ENCODE results near the gene HCAR3.

DNA sequence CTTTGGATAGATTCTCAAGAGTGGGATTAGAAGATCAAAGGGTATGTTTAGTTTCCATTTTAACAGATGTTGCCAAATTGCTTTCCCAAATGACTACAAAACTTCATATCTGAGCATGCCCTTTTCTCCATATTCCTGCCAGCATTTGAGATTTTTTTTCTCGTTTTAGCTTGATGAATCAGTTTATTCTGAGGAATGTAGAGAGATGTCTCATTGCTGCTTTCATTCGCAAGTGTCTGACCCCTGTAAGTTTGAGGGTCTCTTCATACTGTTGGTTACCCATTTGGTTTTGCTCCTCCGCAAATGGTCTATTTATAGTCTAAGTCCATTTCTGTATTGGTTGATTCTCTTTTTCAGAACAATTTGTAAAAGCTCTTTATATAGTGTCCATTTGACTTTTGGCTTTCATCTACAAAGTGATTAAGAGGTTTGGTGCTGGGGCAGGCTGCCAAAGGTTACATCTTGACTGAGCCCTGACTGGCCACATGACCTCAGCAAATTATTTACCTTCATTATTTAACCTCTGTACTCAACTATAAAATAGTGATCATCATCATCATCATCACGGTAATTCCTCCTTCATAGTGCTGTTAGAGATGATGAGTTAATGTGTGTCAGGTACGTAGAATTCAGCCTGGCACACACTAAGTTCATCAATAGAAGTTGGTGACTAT, 47.1 kb downstream of the HCAR3 start:
- TF ChIP-seq, protein P1, sequence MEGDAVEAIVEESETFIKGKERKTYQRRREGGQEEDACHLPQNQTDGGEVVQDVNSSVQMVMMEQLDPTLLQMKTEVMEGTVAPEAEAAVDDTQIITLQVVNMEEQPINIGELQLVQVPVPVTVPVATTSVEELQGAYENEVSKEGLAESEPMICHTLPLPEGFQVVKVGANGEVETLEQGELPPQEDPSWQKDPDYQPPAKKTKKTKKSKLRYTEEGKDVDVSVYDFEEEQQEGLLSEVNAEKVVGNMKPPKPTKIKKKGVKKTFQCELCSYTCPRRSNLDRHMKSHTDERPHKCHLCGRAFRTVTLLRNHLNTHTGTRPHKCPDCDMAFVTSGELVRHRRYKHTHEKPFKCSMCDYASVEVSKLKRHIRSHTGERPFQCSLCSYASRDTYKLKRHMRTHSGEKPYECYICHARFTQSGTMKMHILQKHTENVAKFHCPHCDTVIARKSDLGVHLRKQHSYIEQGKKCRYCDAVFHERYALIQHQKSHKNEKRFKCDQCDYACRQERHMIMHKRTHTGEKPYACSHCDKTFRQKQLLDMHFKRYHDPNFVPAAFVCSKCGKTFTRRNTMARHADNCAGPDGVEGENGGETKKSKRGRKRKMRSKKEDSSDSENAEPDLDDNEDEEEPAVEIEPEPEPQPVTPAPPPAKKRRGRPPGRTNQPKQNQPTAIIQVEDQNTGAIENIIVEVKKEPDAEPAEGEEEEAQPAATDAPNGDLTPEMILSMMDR (IDR thresholded peaks at IDR 0.05) = no peak
- TF ChIP-seq POLR2A (IDR thresholded peaks at IDR 0.05) = no peak
